Frontal cortex (tissue), 4 donors: ENCODE data around the gene ZNF484. TPM values are rescaled to one million over a fixed set of nuclear protein-coding genes. Genes with fewer than 3 reads are reported as not detected.
"Not testable (repeated sequence)": the region's sequence is repeated elsewhere in the genome, so short reads cannot be mapped to it uniquely, and the experiment has no call there.

Source experiments
- DNase-seq, 2 donors: peaks; one replicate each; pipeline ENCODE4 v3.0.0; 2012; ENCODE audit warnings: low spot score in 2 of 2
- FAIRE-seq: peaks from 2 replicates; lab custom pipeline; 2012; peaks lifted over from hg19 to GRCh38; lab: Jason Lieb, UNC
- small RNA-seq: library from RNA; depleted of rRNA; stranded (forward); fragments of <200 nt; gene quantifications from one replicate; pipeline ENCODE3, GENCODE V24; 2014
- total RNA-seq: library from RNA; depleted of rRNA; stranded (reverse); fragments of >200 nt; gene quantifications from one replicate; pipeline ENCODE4 v1.2.3, GENCODE V29; 2014
- donor health status: control.
- donor health status: control.
- donor health status: control.

Gene ZNF484
- total RNA-seq, 1 donor from 2014 or later = 51.4 TPM

DNA sequence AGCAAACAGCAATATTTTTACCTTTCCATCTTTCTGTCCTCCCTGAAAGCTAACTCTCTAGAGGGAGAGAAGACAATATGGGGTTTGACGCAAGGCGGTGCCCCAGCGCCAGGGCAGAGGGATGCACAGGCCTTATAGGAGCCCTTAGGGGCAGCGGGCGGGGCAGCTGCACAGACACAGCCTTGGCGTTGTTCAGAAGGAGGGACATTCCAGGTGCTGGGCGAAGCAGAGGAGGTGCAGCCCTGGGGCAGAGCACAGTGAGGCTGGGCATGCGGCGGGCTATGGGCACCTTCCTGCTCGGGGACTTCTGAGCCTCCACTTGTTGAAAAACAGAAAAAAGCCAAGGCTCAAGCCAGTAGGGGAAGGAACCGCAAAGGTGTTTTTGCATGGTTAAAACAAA lies 79.5 kb downstream of the ZNF484 start:
- FAIRE-seq = no peak

DNA sequence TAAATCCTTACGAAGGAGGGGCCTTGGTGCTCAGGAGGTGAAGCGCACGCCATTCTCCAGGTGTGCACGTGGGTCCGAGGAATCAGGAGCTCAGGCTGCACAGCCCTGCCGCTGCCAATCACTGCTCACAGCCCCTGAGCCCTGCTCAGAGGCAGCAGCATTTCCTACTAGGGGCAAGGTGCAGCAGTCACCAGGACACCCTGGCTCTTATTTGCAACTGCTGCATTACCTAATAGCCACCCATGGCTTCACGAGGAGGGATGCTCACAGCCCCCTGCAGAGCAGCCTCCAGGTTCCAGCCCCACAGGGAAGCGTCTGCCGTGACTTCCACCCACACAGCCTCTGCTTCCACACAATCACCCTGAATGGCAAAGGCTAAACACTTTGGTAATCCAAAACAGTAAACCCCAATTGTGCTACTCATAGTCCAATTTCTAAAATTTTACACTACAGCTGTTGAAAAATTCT lies 81.5 kb downstream of the ZNF484 start:
- FAIRE-seq, DNase-seq: not testable (repeated sequence)

More for the DNA sequence above, 79.5 kb downstream of the ZNF484 start:
- no peak for DNase-seq

- FAIRE-seq = no peak
- no peak for DNase-seq
Observed at GRCh38 chr9:92795598-92796336, 82.1 kb downstream of the ZNF484 start.

Small RNA genes within 50 kb of the gene (small RNA-seq; reads per million reads assigned to genes)
- gene RNU6-714P = not detected

Other genes starting within 250 kb of the ZNF484 start
- gene IPPK, start 207.9 kb downstream of the ZNF484 start, total RNA-seq = 13.5 TPM
- 31.0 TPM for gene BICD2, start 113.2 kb downstream of the ZNF484 start, total RNA-seq
- 17.9 TPM for gene FGD3, start 69.5 kb upstream of the ZNF484 start, total RNA-seq
- 0.41 TPM for gene SUSD3, start 180.7 kb upstream of the ZNF484 start, total RNA-seq
- 14.3 TPM for gene CARD19, start 218.2 kb upstream of the ZNF484 start, total RNA-seq